NCI-H510A (cell line): ENCODE results near the gene KBTBD7.

Source experiments
- DNase-seq: peaks from one replicate; lab custom pipeline; 2025; lab: John Stamatoyannopoulos, UW

Gene KBTBD7, protein sequence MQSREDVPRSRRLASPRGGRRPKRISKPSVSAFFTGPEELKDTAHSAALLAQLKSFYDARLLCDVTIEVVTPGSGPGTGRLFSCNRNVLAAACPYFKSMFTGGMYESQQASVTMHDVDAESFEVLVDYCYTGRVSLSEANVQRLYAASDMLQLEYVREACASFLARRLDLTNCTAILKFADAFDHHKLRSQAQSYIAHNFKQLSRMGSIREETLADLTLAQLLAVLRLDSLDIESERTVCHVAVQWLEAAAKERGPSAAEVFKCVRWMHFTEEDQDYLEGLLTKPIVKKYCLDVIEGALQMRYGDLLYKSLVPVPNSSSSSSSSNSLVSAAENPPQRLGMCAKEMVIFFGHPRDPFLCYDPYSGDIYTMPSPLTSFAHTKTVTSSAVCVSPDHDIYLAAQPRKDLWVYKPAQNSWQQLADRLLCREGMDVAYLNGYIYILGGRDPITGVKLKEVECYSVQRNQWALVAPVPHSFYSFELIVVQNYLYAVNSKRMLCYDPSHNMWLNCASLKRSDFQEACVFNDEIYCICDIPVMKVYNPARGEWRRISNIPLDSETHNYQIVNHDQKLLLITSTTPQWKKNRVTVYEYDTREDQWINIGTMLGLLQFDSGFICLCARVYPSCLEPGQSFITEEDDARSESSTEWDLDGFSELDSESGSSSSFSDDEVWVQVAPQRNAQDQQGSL

DNA sequence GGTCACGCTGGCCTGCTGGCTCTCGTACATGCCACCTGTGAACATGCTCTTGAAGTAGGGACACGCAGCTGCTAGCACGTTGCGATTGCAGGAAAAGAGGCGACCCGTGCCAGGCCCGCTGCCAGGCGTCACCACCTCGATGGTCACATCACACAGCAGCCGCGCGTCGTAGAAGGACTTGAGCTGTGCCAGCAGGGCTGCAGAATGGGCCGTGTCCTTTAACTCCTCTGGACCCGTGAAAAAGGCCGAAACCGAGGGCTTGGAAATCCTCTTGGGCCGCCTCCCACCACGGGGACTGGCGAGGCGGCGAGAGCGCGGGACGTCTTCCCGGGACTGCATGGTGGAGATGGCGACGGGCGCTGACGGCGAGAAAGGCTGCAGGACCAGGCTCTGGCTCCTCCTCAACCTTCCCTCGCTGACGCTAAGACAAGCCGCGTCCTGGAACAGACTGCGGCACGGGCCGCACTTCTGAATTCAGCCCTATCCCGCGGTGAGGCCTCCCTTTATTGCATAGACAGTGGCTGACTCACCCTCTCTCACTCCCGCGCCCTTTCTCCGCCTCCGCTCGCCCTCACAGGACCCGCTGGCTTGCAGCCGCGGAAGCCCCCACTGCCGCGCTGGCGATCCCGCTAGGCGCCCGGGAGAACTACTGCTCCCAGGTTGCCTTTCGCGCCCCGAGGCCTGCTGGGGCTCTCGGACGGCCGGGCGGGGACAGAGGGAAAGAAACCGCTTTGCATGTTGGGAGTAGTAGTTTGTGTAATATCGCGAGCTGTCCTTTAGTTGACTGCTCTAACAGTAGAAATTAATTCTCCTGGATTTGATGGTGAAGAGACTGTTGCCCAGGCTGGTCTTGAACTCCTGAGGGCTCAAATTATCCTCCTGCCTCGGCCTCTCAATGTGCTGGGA is at the start of gene KBTBD7:
Gene KBTBD7 (minus strand): TSS at position 651 of the 906 bp plus-strand sequence. CDS start 312 bp downstream, at position 339.
- DNase-seq: peak; percentile 18

- no peak for DNase-seq
These were observed 47.3 kb upstream of the KBTBD7 start for GRCh38 chr13:41241626-41242025.

- no peak for DNase-seq
These were observed 42.0 kb upstream of the KBTBD7 start for GRCh38 chr13:41236369-41236768.

DNA sequence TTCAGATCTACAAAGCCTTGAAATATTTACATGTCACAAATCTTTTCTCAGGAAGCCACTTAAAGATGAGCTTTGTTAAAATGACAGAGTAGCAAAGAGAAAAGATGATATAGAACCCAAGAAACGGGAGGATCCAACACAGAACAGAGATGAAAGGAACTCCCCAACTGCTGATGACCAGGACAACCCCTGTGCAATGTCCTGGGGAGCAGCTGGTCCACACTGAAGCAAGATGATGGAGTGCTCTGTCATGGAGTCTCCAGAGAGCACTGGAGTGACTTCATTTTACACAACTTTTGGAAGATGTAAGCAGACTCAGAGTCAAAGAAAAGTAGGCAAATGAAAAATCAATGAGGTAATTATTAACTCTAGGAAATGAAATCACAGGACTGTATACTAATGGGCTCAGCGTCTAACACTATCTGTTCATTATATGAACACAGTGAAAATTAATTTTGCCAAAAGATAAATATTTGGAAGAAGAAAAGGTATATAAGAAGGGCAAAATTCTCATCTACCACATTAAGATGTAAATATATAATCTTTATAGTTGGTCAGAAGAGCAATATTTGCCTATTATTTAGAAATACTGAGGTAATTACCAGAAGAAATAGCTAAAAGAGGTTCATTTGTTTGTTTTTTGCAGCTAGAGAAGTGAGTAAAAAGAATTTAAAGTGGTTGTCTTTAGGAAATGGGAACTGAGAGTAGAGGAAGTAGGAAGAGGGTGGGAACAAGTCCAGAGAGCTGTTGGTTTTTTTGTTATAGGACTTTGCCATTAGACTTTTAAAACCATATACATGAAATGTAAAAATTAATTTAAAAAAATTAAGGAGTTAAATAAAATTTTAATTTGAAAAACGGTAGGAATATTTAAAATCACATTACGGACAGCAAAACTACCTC is 38.5 kb upstream of the KBTBD7 start:
- DNase-seq: no peak

GRCh38 chr13:41231786-41232185 is 37.4 kb upstream of the KBTBD7 start:
- peak; percentile 2 for DNase-seq

DNA sequence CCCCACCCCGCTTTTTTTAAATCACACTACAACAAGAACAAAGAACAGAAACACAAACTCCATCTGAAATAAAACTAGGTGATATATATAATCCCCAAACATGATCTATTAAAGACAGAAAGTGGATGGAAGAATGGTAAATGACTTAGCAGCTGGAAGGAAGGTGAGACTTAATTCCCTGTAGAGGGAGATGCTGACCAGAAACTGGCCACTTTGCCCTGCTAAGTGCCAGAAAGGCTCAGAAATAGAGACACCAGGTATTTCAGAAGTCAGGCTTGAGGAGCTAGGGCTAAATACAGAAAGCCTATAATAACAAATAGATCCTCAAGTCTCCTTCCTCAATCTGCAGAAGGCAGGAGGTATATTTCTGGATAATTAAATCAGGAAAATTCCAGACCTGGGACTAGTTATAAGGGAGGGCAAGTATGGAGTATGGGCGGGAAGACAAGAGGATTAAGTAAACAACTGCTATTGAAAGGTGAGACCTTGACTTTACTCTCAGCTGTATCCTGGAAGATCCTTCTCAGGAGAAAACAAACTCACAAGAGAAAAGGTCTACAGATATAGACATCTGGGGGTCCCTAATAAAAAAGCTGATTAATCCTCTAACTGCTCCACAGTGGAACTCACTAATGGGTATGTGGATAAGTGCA is 36.8 kb upstream of the KBTBD7 start:
- peak; percentile 0 for DNase-seq

DNA sequence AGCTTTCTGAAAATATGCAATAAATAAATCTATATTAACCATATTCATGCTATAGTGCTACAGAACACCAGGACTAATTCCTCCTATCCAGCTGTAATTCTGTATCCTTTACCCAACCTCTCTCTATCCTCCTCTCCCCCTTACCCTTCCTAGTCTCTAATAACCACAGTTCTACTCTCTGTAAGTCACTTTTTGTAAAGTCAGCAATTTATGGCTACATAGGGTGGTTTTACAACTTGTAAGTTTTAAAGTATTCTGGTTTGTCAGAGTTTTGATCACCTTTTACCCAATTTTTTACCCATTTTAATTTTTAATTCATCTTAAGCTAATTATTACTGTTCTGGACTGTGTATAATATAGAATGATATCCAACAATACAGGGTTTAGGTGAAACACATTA is 35.0 kb upstream of the KBTBD7 start:
- no peak for DNase-seq

DNA sequence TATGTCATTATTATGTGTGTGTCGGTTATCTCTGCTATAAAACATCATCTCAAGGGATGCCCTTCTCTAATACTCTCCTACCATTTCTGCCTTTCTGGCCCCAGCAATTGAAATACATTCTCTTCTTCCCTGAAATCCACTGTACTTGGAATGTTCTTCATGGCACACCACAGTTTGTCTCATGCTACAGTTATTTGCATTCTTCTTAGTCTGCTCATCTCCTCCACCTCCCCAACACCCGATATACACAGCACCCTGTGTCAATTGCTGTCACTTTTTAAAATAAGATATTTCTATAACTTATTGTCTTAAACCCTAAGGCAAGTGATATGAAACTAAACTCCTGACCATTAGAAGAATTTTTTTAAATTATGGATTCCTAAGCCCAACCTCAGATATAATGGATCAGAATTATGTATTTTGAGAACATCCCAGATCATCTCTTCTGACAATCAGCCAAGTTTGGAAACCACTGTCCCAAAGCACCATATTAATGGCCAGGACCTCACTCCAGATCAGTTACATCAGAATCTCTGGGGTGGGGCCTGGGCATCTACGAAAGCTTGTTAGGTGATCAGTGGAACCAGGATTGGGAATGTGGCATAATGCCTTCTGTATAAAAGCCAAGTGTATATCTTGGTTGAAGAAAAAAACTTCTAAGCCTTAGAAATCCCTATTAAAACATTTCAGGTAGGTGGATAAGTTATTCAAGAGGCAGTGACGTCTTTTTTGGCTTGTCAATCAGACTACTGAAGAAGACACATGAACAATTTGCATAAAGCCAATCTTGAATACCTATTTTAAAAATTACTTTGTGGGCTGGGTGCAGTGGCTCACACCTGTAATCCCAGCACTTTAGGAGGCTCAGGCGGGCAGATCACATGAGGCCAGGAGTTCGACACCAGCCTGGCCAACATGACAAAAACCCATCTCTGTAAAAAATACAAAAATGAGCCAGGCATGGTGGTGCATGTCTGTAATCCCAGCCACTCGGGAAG is 30.0 kb upstream of the KBTBD7 start:
- DNase-seq: no peak

DNA sequence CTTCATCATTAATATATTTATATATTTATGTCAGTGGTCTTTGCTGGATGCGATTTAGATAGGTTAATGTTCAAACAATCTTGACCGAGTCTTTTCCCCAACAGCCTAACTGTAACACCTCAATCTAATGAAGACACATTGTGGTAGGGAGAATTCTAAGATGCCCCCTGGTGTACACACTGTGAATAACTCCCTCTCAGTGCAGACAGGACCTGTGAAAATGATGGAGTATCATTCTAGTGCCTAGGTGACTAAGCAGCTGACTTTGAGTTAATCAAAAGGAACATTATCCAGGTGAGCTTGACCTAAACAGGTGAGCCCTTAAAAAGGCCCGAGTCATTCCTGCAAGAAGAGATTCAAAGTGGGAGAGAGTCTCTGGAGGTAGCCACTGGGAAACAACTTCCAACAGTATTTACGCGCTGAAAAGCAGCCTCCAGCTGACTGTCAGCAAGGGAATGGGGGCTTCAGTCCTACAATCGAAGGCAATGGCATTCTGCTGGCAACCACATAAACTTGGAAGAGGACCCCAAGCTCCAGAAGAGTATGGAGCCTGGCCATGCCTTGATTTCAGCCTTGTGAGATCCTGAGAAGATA is 28.0 kb upstream of the KBTBD7 start:
- DNase-seq: no peak

- no peak for DNase-seq
These were observed 26.0 kb upstream of the KBTBD7 start for GRCh38 chr13:41220401-41220800.

DNA sequence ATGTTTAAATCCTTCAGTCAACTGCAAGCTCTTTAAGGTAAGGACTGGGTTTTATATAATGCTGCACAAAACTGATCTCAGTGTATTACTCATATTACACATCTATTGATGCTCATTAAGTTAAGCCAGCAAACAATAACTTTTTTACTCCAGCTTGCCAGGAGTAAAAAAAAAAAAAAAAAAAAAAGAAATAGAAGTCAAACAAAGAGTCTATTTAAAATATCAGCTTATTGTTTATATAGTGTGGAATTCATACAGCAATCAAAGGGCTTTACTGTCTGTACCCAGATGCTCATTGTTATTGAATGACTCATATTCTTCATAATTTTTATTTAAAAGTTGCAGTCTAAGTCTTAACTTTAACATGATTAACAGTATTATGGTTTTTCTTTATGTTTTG is 21.8 kb upstream of the KBTBD7 start:
- DNase-seq: no peak

DNA sequence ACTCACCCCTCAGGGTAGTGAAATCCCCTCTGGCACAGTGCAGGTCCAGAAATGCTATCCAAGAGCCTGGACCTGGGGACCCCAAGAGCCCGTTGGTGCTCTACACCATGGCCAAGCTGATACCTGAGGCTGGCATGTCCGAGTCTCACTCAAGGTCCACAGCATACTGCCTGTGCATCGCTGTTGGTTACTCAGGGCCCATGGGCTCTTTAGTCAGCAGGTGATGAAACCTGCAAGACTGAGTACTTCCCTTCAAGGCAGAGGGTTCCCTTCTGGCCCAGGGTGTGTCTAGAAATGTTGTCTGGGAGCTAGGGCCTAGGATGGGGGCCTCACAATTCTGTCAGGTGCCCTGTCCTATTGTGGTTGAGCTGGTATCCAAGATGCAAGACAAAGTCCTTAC is 19.6 kb upstream of the KBTBD7 start:
- DNase-seq: no peak

DNA sequence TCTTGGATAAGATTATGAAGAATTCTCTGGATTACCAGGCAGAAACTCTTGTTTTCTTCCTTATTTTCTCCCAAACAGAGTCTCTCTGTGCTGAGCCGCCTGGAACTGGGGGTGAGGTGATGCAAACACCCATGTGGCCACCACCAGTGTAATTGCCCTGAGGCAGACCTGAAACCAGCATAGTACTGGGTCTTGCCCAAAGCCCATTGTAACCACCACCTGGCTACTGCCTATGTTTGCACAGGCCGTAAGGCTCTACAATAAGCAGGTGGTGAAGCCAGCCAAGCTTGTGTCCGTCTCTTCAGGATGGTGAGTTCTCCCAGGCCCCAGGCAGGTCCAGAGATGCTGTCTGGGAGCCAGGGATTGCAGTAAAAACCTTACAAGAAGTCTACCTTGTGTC is 18.9 kb upstream of the KBTBD7 start:
- no peak for DNase-seq

DNA sequence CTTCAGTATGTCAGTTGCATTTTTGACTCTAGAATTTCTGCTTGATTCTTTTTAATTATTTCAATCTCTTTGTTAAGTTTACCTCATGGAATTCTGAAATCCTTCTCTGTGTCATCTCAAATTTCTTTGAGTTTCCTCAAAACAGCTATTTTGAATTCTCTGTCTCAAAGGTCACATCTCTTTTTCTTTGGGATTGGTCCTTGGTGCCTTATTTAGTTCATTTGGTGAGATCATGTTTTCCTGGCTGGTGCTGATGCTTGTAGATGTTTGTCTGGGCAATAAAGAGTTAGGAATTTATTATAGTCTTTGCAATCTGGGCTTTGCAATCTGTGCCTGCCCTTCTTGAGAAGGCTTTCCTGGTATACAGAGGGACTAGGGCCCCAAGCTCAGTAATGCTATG is 18.5 kb upstream of the KBTBD7 start:
- no peak for DNase-seq

- DNase-seq: no peak
These were observed 16.7 kb upstream of the KBTBD7 start for GRCh38 chr13:41211062-41211461.

- no peak for DNase-seq
These were observed 12.1 kb upstream of the KBTBD7 start for GRCh38 chr13:41206467-41206866.

- DNase-seq: no peak
These were observed 9.4 kb upstream of the KBTBD7 start for GRCh38 chr13:41203810-41204209.

DNA sequence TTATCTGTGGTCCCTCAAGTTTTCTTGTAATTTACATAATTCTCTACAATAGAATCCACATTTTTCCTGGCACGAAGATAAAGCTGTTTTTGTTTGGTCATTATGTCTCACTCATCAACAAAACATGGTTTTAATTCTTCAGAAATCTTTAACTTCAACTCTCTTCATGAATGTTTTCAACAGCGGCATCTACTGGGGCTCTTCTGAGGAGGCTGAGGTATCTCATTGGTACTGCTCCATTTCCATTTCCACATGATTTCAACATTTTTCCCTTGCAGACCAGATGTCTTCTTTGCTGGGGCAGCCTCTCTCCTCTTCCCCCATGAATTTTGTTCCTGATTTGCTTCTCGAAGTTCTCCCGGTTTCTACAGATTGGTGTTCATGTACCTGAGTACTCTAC is 5.8 kb upstream of the KBTBD7 start:
- DNase-seq: no peak

DNA sequence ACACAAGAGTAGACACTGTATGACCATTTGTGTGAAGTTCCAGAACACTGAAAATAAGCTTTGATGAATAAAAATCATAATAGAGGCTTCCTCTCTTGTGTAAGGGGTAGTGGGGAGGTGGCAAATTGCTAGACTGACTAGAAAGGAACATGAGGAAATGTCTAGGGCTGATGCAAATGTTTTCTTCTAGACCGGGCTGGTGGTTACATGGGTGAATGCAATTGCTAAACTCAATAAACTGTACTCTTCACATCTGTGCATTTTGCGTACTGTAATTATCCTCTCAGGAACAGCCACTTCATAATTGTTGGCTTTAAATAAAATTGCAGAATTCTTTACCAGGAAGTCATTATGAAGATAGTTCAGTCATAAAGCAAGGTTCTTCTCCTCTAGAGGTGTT is 5.2 kb upstream of the KBTBD7 start:
- DNase-seq: no peak
